Hepatocyte (in vitro differentiated cells): Measurements from ENCODE around the gene TAAR6. TPM values are rescaled to one million over a fixed set of nuclear protein-coding genes. Genes with fewer than 3 reads are reported as not detected.
"Not testable (repeated sequence)": the region's sequence is repeated elsewhere in the genome, so short reads cannot be mapped to it uniquely, and the experiment has no call there.

Experiments used
- DNase-seq: peaks from one replicate; pipeline ENCODE4 v3.0.0-alpha.2; 2016; ENCODE audit warnings: low spot score
- H2AFZ ChIP-seq: fragments of 200-600 bp; sonication (generic); 2 replicates; pipeline ENCODE4 v1.6.0; 2016; ENCODE audit warnings: antibody characterized with exemption, mild to moderate bottlenecking
- H3K27ac ChIP-seq: fragments of 200-600 bp; sonication (generic); 2 replicates; pipeline ENCODE4 v1.5.1; 2016; ENCODE audit warnings: mild to moderate bottlenecking
- H3K27me3 ChIP-seq: fragments of 200-600 bp; sonication (generic); 2 replicates; pipeline ENCODE4 v1.6.1; 2016
- H3K36me3 ChIP-seq: fragments of 200-600 bp; sonication (generic); replicated peaks from 2 replicates; pipeline ENCODE4 v1.5.1; 2016; ENCODE audit warnings: low read depth; ENCODE audit not compliant: insufficient read depth
- H3K4me1 ChIP-seq: fragments of 200-600 bp; sonication (generic); 2 replicates; pipeline ENCODE4 v1.5.1; 2016; ENCODE audit warnings: mild to moderate bottlenecking, moderate library complexity; ENCODE audit not compliant: insufficient read depth
- H3K4me2 ChIP-seq: fragments of 200-600 bp; sonication (generic); 2 replicates; pipeline ENCODE4 v1.6.0; 2016
- H3K4me3 ChIP-seq: fragments of 200-600 bp; sonication (generic); 2 replicates; pipeline ENCODE4 v1.5.1; 2016; ENCODE audit warnings: mild to moderate bottlenecking
- H3K79me2 ChIP-seq: fragments of 200-600 bp; sonication (generic); 2 replicates; pipeline ENCODE4 v1.6.0; 2017; ENCODE audit warnings: mild to moderate bottlenecking
- H3K9me2 ChIP-seq: fragments of 200-600 bp; sonication (generic); replicated peaks from 2 replicates; pipeline ENCODE4 v1.6.0; 2017; ENCODE audit warnings: mild to moderate bottlenecking; ENCODE audit not compliant: insufficient read depth
- H3K9me3 ChIP-seq: fragments of 200-600 bp; sonication (generic); 2 replicates; pipeline ENCODE4 v1.5.1; 2016; ENCODE audit warnings: low read depth, mild to moderate bottlenecking
- H4K20me1 ChIP-seq: fragments of 200-600 bp; sonication (generic); 2 replicates; pipeline ENCODE4 v1.6.0; 2016; ENCODE audit warnings: mild to moderate bottlenecking; ENCODE audit not compliant: insufficient read depth, poor library complexity, severe bottlenecking
- EZH2 ChIP-seq: fragments of 200-600 bp; sonication (generic); IDR thresholded peaks from 2 replicates; pipeline ENCODE4 v1.6.1; 2016; ENCODE audit warnings: antibody characterized with exemption, mild to moderate bottlenecking, borderline replicate concordance
- EZH2phosphoT487 ChIP-seq: fragments of 200-600 bp; sonication (generic); IDR thresholded peaks from one replicate; pipeline ENCODE4 v1.6.1; 2018; ENCODE audit warnings: antibody characterized with exemption, mild to moderate bottlenecking, low read depth, moderate library complexity; ENCODE audit not compliant: unreplicated experiment, severe bottlenecking
- WGBS: methylation state at CpG from one replicate; pipeline ENCODE4 v1.1.6; 2016; ENCODE audit warnings: low lambda C conversion rate; ENCODE audit errors: missing lambda C conversion rate; 5-methylcytosine and 5-hydroxymethylcytosine counted together
- polyA plus RNA-seq: library from polyadenylated mRNA; unstranded; fragments of >200 nt; fragmentation: Nextera tagmentation; extraction: Ambion mirVana; gene quantifications from 2 replicates; pipeline ENCODE4 v1.2.1, GENCODE V29; 2016
- total RNA-seq: library from RNA; depleted of rRNA; stranded (reverse); fragments of >200 nt; gene quantifications from 2 replicates; pipeline ENCODE4 v1.2.3, GENCODE V29; 2014
- TF ChIP-seq, protein P1 (sequence below): fragments of 200-600 bp; sonication (generic); IDR thresholded peaks from 2 replicates; pipeline ENCODE4 v1.5.1; 2016; ENCODE audit warnings: antibody characterized with exemption, mild to moderate bottlenecking; ENCODE audit not compliant: poor library complexity

Gene TAAR6
- total and polyA plus RNA-seq, 2 experiments from 2014 or later: not detected

DNA sequence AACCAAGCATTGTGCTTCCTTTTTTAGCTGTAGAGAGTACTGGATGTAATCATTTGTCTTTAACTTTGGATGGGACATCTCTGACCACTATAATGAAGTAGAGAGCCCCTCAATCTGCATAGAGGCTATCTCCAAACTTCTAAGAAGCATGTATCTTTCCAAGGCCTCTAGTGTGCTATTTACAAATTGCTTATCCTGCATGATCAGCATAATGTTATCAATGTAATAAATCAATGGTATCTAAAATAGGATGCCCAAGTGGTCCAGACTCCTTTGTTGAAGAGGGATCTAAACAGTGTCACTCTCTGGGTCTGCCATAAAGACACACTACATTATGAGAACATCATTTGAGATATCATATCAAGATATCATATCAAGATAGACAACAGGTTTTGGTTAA, 25.3 kb upstream of the TAAR6 start:
- no peak overlapping the region for H3K4me3 ChIP-seq
- H3K9me3 ChIP-seq: no peaks in the 10 kb centered on the region
- H2AFZ ChIP-seq: no peak overlapping the region
- H3K27me3 ChIP-seq: no peaks in the 10 kb centered on the region
- no peak overlapping the region for H3K27ac ChIP-seq
- H3K79me2 ChIP-seq: no peaks in the 10 kb centered on the region
- H3K4me1 ChIP-seq: no peaks in the 10 kb centered on the region
- H3K36me3 ChIP-seq: no peaks in the 10 kb centered on the region
- DNase-seq: no peak
- TF ChIP-seq EZH2 (no peak), EZH2phosphoT487 (no peak)
- TF ChIP-seq, protein P1, sequence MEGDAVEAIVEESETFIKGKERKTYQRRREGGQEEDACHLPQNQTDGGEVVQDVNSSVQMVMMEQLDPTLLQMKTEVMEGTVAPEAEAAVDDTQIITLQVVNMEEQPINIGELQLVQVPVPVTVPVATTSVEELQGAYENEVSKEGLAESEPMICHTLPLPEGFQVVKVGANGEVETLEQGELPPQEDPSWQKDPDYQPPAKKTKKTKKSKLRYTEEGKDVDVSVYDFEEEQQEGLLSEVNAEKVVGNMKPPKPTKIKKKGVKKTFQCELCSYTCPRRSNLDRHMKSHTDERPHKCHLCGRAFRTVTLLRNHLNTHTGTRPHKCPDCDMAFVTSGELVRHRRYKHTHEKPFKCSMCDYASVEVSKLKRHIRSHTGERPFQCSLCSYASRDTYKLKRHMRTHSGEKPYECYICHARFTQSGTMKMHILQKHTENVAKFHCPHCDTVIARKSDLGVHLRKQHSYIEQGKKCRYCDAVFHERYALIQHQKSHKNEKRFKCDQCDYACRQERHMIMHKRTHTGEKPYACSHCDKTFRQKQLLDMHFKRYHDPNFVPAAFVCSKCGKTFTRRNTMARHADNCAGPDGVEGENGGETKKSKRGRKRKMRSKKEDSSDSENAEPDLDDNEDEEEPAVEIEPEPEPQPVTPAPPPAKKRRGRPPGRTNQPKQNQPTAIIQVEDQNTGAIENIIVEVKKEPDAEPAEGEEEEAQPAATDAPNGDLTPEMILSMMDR: no peak
- no peaks in the 10 kb centered on the region for H4K20me1 ChIP-seq
- H3K9me2 ChIP-seq: no peaks in the 10 kb centered on the region
- H3K4me2 ChIP-seq: no peak overlapping the region

DNA sequence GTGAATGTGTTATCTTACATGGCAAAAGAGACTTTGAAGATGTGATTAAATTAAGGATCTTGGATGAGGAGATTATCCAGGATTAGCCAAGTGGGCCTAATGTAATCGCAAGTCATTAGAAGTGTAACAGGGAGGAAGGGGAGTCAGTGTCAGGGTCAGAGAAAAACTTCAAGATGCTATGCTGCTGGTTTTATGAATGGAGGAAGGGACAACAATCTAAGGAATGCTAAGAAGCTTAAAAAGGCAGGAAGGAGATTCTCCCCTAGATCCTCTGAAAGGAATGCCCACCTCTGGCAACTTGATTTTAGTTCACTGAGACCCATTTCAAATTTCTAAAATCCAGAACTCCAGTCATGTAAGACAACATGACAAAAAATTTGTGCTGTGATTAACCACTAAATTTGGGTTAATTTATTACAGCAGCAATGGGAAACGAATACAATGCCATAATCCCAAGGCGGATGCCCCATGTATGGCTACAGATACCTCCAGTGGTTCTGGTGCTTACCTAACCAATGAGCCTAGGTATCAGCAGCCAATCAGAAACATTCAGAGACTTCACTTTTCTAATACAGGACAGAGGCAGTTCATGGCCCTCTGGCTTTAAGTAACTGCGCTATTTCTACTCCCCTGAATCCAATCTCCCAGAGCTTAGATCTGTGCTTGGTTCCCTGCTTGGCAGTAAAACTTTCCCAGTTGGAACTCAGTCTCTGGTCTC, 21.2 kb upstream of the TAAR6 start:
- Histone ChIP-seq H2AFZ (no peak overlapping the region), H3K4me2 (no peak overlapping the region), H3K27ac (no peak overlapping the region), H3K9me3 (no peaks in the 10 kb centered on the region), H3K4me3 (no peak overlapping the region), H3K4me1 (no peaks in the 10 kb centered on the region), H3K79me2 (no peaks in the 10 kb centered on the region), H4K20me1 (no peaks in the 10 kb centered on the region), H3K27me3 (no peaks in the 10 kb centered on the region), H3K36me3 (no peaks in the 10 kb centered on the region), H3K9me2 (no peaks in the 10 kb centered on the region)
- no peak for DNase-seq
- no peak for TF ChIP-seq EZH2phosphoT487
- TF ChIP-seq EZH2: no peak
- TF ChIP-seq, protein P1: no peak
- WGBS: 87% methylated on average over 4 of the region's 4 CpGs

DNA sequence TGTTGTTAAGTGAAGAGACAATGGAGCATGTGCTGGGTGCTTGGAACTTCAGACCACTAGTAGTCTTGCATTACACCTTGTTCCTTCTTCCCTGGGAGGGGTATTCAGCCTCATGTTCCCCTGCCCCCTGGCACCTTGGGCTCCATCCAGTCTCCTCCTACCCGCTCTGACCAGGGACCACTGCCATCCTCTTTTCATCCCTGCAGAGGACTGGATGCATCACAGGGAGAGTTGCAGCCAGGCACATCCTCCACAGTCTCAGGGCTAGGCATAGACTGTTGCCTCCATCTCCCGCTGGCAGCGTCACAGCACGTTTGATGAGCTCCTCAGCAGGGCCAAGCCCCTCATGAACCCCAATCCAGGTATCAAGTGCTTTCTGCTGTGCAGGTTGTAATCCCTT, 18.9 kb upstream of the TAAR6 start:
- TF ChIP-seq EZH2phosphoT487 (no peak), EZH2 (no peak)
- TF ChIP-seq, protein P1: no peak
- Histone ChIP-seq H3K36me3 (no peaks in the 10 kb centered on the region), H3K27me3 (no peaks in the 10 kb centered on the region), H3K27ac (no peak overlapping the region), H3K9me2 (no peaks in the 10 kb centered on the region), H3K4me2 (no peak overlapping the region), H4K20me1 (no peaks in the 10 kb centered on the region), H2AFZ (no peak overlapping the region), H3K4me1 (no peaks in the 10 kb centered on the region), H3K79me2 (no peaks in the 10 kb centered on the region), H3K4me3 (no peak overlapping the region), H3K9me3 (no peaks in the 10 kb centered on the region)
- DNase-seq: no peak
- 77% methylated on average over 4 of the region's 4 CpGs for WGBS

DNA sequence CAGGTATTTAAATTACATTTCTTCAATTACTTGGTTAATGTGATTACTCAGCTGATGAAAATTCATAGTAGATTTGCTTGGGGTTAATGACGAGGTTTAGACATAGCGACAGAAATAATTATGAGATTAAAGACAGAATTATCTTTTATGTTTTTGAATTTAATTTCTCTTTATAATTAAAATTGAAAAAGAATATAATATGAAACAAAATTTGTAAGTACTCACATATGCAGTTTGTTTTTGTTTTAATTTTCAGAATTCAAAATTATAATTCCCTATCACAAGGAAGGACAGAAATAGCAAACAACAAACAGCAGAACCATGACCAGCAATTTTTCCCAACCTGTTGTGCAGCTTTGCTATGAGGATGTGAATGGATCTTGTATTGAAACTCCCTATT, 17.8 kb upstream of the TAAR6 start, which contains the start of gene TAAR8:
TSS of gene TAAR8 (plus strand) at position 301 of the 400 bp plus-strand sequence. CDS start at position 322, 21 bp downstream.
- DNase-seq: no peak
- no peak within 1 kb of the TSS for H3K27ac ChIP-seq
- H3K4me1 ChIP-seq: no peaks in the 10 kb centered on the region
- no peaks in the 10 kb centered on the region for H3K36me3 ChIP-seq
- no peak within 1 kb of the TSS for H3K4me2 ChIP-seq
- H3K9me2 ChIP-seq: no peaks in the 10 kb centered on the region
- H3K27me3 ChIP-seq: no peaks in the 10 kb centered on the region
- no peak for TF ChIP-seq EZH2
- TF ChIP-seq, protein P1: no peak
- no peak for TF ChIP-seq EZH2phosphoT487
- H4K20me1 ChIP-seq: no peaks in the 10 kb centered on the region
- H3K9me3 ChIP-seq: no peaks in the 10 kb centered on the region
- H3K4me3 ChIP-seq: no peak within 1 kb of the TSS
- H3K79me2 ChIP-seq: no peaks in the 10 kb centered on the region
- no peak within 1 kb of the TSS for H2AFZ ChIP-seq
- 98% methylated on average over 2 of the region's 2 CpGs for WGBS

DNA sequence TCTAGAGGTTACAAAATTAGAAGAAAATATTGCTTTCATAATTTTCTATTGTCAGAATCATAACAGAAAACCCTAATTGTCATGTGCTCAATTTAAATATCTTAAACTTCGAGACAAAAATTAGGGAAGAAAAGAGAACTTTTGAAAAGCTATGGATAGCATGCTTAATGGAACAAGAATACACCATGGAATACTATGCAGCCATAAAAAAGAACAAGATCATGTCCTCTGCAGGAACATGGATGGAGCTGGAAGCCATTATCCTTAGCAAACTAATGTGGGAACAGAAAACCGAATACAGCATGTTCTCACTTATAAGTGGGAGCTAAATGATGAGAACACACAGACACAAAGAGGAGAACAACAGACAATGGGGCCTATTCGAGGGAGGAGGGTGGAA, 10.0 kb upstream of the TAAR6 start:
- H4K20me1 ChIP-seq, DNase-seq, H3K36me3 ChIP-seq, H2AFZ ChIP-seq, H3K4me3 ChIP-seq, H3K27me3 ChIP-seq, H3K27ac ChIP-seq, H3K79me2 ChIP-seq, H3K9me2 ChIP-seq, H3K4me1 ChIP-seq, H3K4me2 ChIP-seq, H3K9me3 ChIP-seq: not testable (repeated sequence)
- WGBS: 85% methylated on average over 3 of the region's 3 CpGs
